WTC11 (cell line): Measurements from ENCODE around the gene RCL1. TPM values are rescaled to one million over a fixed set of nuclear protein-coding genes. Genes with fewer than 3 reads are reported as not detected.
"Not testable (repeated sequence)": the region's sequence is repeated elsewhere in the genome, so short reads cannot be mapped to it uniquely, and the experiment has no call there.

Experiments
- ATAC-seq: fragments of 200-7000 bp; cut with Tn5 transposase; 2 replicates; pipeline ENCODE4 v1.10.0; 2021; ENCODE audit warnings: mild to moderate bottlenecking, moderate library complexity
- CTCF ChIA-PET: fragments of 300-600 bp; sonication (Branson Sonifier 250); formaldehyde crosslinking; loops from one replicate; lab custom pipeline; 2021; ENCODE audit warnings: antibody characterized with exemption; lab: Charles Lee
- POLR2A ChIA-PET: fragments of 350-600 bp; sonication (Branson Sonifier 250); formaldehyde crosslinking; loops from one replicate; lab custom pipeline; 2021; ENCODE audit warnings: antibody characterized with exemption; lab: Charles Lee
- DNase-seq: peaks from one replicate; pipeline ENCODE4 v3.0.0; 2021; ENCODE audit warnings: low spot score
- H3K27ac Mint-ChIP-seq: 2 replicates; pipeline ENCODE4 v1.8.0; 2021; ENCODE audit warnings: mixed read lengths
- H3K27me3 Mint-ChIP-seq: 2 replicates; pipeline ENCODE4 v1.8.0; 2021; ENCODE audit warnings: low read depth, mild to moderate bottlenecking, moderate library complexity, mixed read lengths
- H3K36me3 Mint-ChIP-seq: 2 replicates; pipeline ENCODE4 v1.8.0; 2021; ENCODE audit warnings: mixed read lengths
- H3K4me1 Mint-ChIP-seq: 2 replicates; pipeline ENCODE4 v1.8.0; 2022; ENCODE audit warnings: mixed read lengths
- H3K4me3 Mint-ChIP-seq: 2 replicates; pipeline ENCODE4 v1.8.0; 2021; ENCODE audit warnings: mild to moderate bottlenecking, moderate library complexity, mixed read lengths
- H3K9me3 Mint-ChIP-seq: 2 replicates; pipeline ENCODE4 v1.8.0; 2021; ENCODE audit warnings: mixed read lengths
- ARID4B ChIP-seq: sonication (generic); formaldehyde crosslinking; IDR thresholded peaks from 2 replicates; pipeline ENCODE4 v1.8.0; 2023; ENCODE audit warnings: missing genetic modification reagents, mild to moderate bottlenecking, borderline replicate concordance
- E2F4 ChIP-seq: sonication (generic); formaldehyde crosslinking; IDR thresholded peaks from 2 replicates; pipeline ENCODE4 v1.8.1; 2022; ENCODE audit warnings: low read depth, mild to moderate bottlenecking, moderate library complexity, missing genetic modification reagents, borderline replicate concordance
- SP1 ChIP-seq: sonication (generic); formaldehyde crosslinking; conservative IDR thresholded peaks from 2 replicates; pipeline ENCODE4 v1.8.1; 2022; ENCODE audit warnings: missing genetic modification reagents
- ZNF425 ChIP-seq: fragments of 250-450 bp; sonication (Bioruptor Pico); conservative IDR thresholded peaks from 2 replicates; pipeline ENCODE4 v1.9.0; 2021; ENCODE audit warnings: mild to moderate bottlenecking
- total RNA-seq: library from RNA; stranded (reverse); gene quantifications from 3 replicates; pipeline ENCODE4 v1.2.3, GENCODE V29; 2021
- TF ChIP-seq, protein P1 (sequence below): fragments of 250-450 bp; sonication (Bioruptor Pico); IDR thresholded peaks from 2 replicates; pipeline ENCODE4 v1.8.0; 2021; ENCODE audit warnings: mild to moderate bottlenecking
- TF ChIP-seq, protein P2 (sequence below): fragments of 200-600 bp; IDR thresholded peaks from 2 replicates; pipeline ENCODE4 v1.8.0; 2022; ENCODE audit warnings: antibody characterized with exemption
- TF ChIP-seq, protein P3 (sequence below): sonication (generic); formaldehyde crosslinking; IDR thresholded peaks from 2 replicates; pipeline ENCODE4 v1.8.0; 2022; ENCODE audit warnings: mild to moderate bottlenecking, missing genetic modification reagents

RCL1 gene
- total RNA-seq, 1 experiment from 2014 or later = 27.2 TPM

- no peak for TF ChIP-seq ARID4B (CRISPR knock-in tag)
- TF ChIP-seq, protein P1, sequence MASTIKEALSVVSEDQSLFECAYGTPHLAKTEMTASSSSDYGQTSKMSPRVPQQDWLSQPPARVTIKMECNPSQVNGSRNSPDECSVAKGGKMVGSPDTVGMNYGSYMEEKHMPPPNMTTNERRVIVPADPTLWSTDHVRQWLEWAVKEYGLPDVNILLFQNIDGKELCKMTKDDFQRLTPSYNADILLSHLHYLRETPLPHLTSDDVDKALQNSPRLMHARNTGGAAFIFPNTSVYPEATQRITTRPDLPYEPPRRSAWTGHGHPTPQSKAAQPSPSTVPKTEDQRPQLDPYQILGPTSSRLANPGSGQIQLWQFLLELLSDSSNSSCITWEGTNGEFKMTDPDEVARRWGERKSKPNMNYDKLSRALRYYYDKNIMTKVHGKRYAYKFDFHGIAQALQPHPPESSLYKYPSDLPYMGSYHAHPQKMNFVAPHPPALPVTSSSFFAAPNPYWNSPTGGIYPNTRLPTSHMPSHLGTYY (CRISPR knock-in tag) = no peak
- TF ChIP-seq, protein P2, sequence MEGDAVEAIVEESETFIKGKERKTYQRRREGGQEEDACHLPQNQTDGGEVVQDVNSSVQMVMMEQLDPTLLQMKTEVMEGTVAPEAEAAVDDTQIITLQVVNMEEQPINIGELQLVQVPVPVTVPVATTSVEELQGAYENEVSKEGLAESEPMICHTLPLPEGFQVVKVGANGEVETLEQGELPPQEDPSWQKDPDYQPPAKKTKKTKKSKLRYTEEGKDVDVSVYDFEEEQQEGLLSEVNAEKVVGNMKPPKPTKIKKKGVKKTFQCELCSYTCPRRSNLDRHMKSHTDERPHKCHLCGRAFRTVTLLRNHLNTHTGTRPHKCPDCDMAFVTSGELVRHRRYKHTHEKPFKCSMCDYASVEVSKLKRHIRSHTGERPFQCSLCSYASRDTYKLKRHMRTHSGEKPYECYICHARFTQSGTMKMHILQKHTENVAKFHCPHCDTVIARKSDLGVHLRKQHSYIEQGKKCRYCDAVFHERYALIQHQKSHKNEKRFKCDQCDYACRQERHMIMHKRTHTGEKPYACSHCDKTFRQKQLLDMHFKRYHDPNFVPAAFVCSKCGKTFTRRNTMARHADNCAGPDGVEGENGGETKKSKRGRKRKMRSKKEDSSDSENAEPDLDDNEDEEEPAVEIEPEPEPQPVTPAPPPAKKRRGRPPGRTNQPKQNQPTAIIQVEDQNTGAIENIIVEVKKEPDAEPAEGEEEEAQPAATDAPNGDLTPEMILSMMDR = no peak
These were observed 983 bp downstream of the RCL1 start (continued) for GRCh38 chr9:4793459-4794395.

DNA sequence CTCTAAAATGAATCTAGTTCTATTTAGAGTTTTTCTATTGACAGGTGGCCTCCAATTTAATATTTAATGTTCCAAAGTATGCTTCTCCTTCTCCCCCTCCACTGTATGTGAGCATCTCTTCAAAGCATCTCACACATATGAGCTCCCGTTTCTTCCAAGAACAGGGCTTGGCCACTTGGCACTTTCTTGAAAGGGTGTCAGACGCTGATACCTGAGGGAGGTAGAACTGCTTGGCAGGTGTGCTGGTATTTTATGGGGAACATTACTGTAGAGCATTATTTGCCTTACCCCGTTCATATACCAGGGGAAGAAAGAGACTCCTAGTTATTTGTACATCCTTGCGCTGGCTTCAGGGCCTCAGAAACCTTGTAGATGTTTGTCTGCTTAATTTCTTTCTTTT is 1.9 kb downstream of the RCL1 start:
- Mint-ChIP-seq H3K27ac (no peak overlapping the region), H3K4me1 (peaks cover 52% of the 10 kb centered on the region), H3K36me3 (peaks cover 15% of the 10 kb centered on the region), H3K4me3 (peak overlapping the region; percentile 98), H3K9me3 (peaks cover 18% of the 10 kb centered on the region), H3K27me3 (peaks cover 5% of the 10 kb centered on the region)
- ChIA-PET POLR2A (interaction anchor here (0.6 kb wide), 1 partner anchor 47 kb away, joined by 4 read pairs; no protein-coding TSS in a partner anchor), CTCF (interaction anchor here (1.1 to 4.5 kb wide), 2 partner anchors 32 to 770 kb away, joined by 3 to 24 read pairs; no protein-coding TSS in a partner anchor)
- ATAC-seq = no peak
- DNase-seq = no peak
- TF ChIP-seq SP1 (CRISPR knock-in tag) (no peak), E2F4 (no peak), ZNF425 (no peak)
- TF ChIP-seq, protein P3, sequence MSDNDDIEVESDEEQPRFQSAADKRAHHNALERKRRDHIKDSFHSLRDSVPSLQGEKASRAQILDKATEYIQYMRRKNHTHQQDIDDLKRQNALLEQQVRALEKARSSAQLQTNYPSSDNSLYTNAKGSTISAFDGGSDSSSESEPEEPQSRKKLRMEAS (CRISPR knock-in tag) = no peak

- ChIA-PET POLR2A (interaction anchor here (0.6 kb wide), 1 partner anchor 47 kb away, joined by 4 read pairs; no protein-coding TSS in a partner anchor), CTCF (interaction anchor here (2.2 to 4.5 kb wide), 2 partner anchors 25 to 32 kb away, joined by 5 to 24 read pairs; no protein-coding TSS in a partner anchor)
- peaks cover 48% of the 10 kb centered on the region for H3K4me1 Mint-ChIP-seq
- peak overlapping the region; percentile 4; the same call in 1 of the 2 replicates for H3K4me3 Mint-ChIP-seq
- not testable (repeated sequence) for H3K27me3 Mint-ChIP-seq, H3K27ac Mint-ChIP-seq, DNase-seq, ATAC-seq
- H3K36me3 Mint-ChIP-seq = peaks cover 18% of the 10 kb centered on the region
- H3K9me3 Mint-ChIP-seq = peaks cover 18% of the 10 kb centered on the region
These were observed 2.4 kb downstream of the RCL1 start for GRCh38 chr9:4795108-4795507.
